ENCODE measurements around the gene TRAF6.
A peak's percentile ranks its signal among the peaks of the same experiment; 100 is the strongest.
"Not testable (repeated sequence)": the region's sequence is repeated elsewhere in the genome, so short reads cannot be mapped to it uniquely, and the experiment has no call there.

Gene TRAF6

GRCh38 chr11:36511062-36511461 is 990 bp upstream of the TRAF6 start:
- WGBS (ENCODE audit: extremely low coverage, insufficient coverage, low lambda C conversion rate) = no CpG with 5 or more reads among the region's 2 CpGs
- not testable (repeated sequence) for H3K4me2 ChIP-seq (ENCODE audit: low read length); H2BK5ac ChIP-seq (ENCODE audit: low read length); H3K27ac ChIP-seq (ENCODE audit: low read depth, low read length); H3K36me3 ChIP-seq (ENCODE audit: control insufficient read depth, insufficient read depth, low read length); H3K79me1 ChIP-seq (ENCODE audit: low read length); H3K4me3 ChIP-seq (ENCODE audit: low read length); H2BK15ac ChIP-seq (replicated peaks; ENCODE audit: low read depth); H3K4ac ChIP-seq (ENCODE audit: low read depth, low read length); H3K56ac ChIP-seq (ENCODE audit: low read length); DNase-seq; H3K9ac ChIP-seq (ENCODE audit: low read length); H3K27me3 ChIP-seq (ENCODE audit: insufficient read depth, low read length, poor library complexity); H3K18ac ChIP-seq (ENCODE audit: low read length); H3K4me1 ChIP-seq (ENCODE audit: control insufficient read depth, low read depth, low read length); H3K23ac ChIP-seq (ENCODE audit: low read length); H2BK120ac ChIP-seq (ENCODE audit: low read depth, low read length); H2AK5ac ChIP-seq (ENCODE audit: low read length); H4K8ac ChIP-seq (ENCODE audit: low read depth, low read length); H4K5ac ChIP-seq (ENCODE audit: low read length); H3K79me2 ChIP-seq (ENCODE audit: control insufficient read depth, insufficient read depth, low read length)

- no peak for DNase-seq
- no peak overlapping the region for H4K5ac ChIP-seq (ENCODE audit: low read length)
These were observed 496 bp upstream of the TRAF6 start for GRCh38 chr11:36510594-36510942.

GRCh38 chr11:36509201-36509639 is 852 bp downstream of the TRAF6 start:
- Histone ChIP-seq H3K27ac (ENCODE audit: low read depth, low read length) (no peak overlapping the region), H2BK5ac (ENCODE audit: low read length) (no peak overlapping the region), H3K27me3 (ENCODE audit: insufficient read depth, low read length, poor library complexity) (no peaks in the 10 kb centered on the region), H2AK5ac (ENCODE audit: low read length) (no peak overlapping the region), H3K36me3 (ENCODE audit: control insufficient read depth, insufficient read depth, low read length) (no peaks in the 10 kb centered on the region), H3K4me1 (ENCODE audit: control insufficient read depth, low read depth, low read length) (no peaks in the 10 kb centered on the region), H4K5ac (ENCODE audit: low read length) (no peak overlapping the region), H3K23ac (ENCODE audit: low read length) (no peak overlapping the region), H3K4me3 (ENCODE audit: low read length) (peak overlapping the region; percentile 87), H2BK120ac (ENCODE audit: low read depth, low read length) (no peak overlapping the region), H3K79me1 (ENCODE audit: low read length) (no peaks in the 10 kb centered on the region), H3K79me2 (ENCODE audit: control insufficient read depth, insufficient read depth, low read length) (no peaks in the 10 kb centered on the region), H2BK15ac (replicated peaks; ENCODE audit: low read depth) (no peak overlapping the region), H3K4ac (ENCODE audit: low read depth, low read length) (no peak overlapping the region), H4K8ac (ENCODE audit: low read depth, low read length) (no peak overlapping the region), H3K9ac (ENCODE audit: low read length) (peak overlapping the region; percentile 97), H3K56ac (ENCODE audit: low read length) (peak overlapping the region; percentile 100), H3K18ac (ENCODE audit: low read length) (no peak overlapping the region), H3K4me2 (ENCODE audit: low read length) (peak overlapping the region; percentile 45)
- no CpG with 5 or more reads among the region's 15 CpGs for WGBS (ENCODE audit: extremely low coverage, insufficient coverage, low lambda C conversion rate)
- peak; percentile 61 for DNase-seq

More at GRCh38 chr11:36510594-36510942, 496 bp upstream of the TRAF6 start:
- Histone ChIP-seq H2BK120ac (ENCODE audit: low read depth, low read length) (no peak overlapping the region), H3K4ac (ENCODE audit: low read depth, low read length) (no peak overlapping the region), H3K27me3 (ENCODE audit: insufficient read depth, low read length, poor library complexity) (no peaks in the 10 kb centered on the region), H3K18ac (ENCODE audit: low read length) (no peak overlapping the region), H3K36me3 (ENCODE audit: control insufficient read depth, insufficient read depth, low read length) (no peaks in the 10 kb centered on the region), H3K4me2 (ENCODE audit: low read length) (peak overlapping the region; percentile 56), H3K4me1 (ENCODE audit: control insufficient read depth, low read depth, low read length) (no peaks in the 10 kb centered on the region), H3K79me1 (ENCODE audit: low read length) (no peaks in the 10 kb centered on the region), H3K23ac (ENCODE audit: low read length) (no peak overlapping the region), H3K27ac (ENCODE audit: low read depth, low read length) (no peak overlapping the region), H3K56ac (ENCODE audit: low read length) (peak overlapping the region; percentile 66), H3K79me2 (ENCODE audit: control insufficient read depth, insufficient read depth, low read length) (no peaks in the 10 kb centered on the region), H2AK5ac (ENCODE audit: low read length) (no peak overlapping the region), H3K4me3 (ENCODE audit: low read length) (peak overlapping the region; percentile 11), H2BK5ac (ENCODE audit: low read length) (no peak overlapping the region), H3K9ac (ENCODE audit: low read length) (peak overlapping the region; percentile 54), H4K8ac (ENCODE audit: low read depth, low read length) (peak overlapping the region; percentile 58), H2BK15ac (replicated peaks; ENCODE audit: low read depth) (no peak overlapping the region)
- WGBS (ENCODE audit: extremely low coverage, insufficient coverage, low lambda C conversion rate) = no CpG with 5 or more reads among the region's 8 CpGs

- Histone ChIP-seq H3K23ac (ENCODE audit: low read length) (no peak overlapping the region), H2AK5ac (ENCODE audit: low read length) (no peak overlapping the region), H3K9ac (ENCODE audit: low read length) (peak overlapping the region; percentile 97), H3K79me2 (ENCODE audit: control insufficient read depth, insufficient read depth, low read length) (no peaks in the 10 kb centered on the region), H3K4ac (ENCODE audit: low read depth, low read length) (no peak overlapping the region), H3K79me1 (ENCODE audit: low read length) (no peaks in the 10 kb centered on the region), H4K8ac (ENCODE audit: low read depth, low read length) (no peak overlapping the region), H3K27ac (ENCODE audit: low read depth, low read length) (no peak overlapping the region), H3K4me1 (ENCODE audit: control insufficient read depth, low read depth, low read length) (no peaks in the 10 kb centered on the region), H3K18ac (ENCODE audit: low read length) (no peak overlapping the region), H4K5ac (ENCODE audit: low read length) (no peak overlapping the region), H3K4me2 (ENCODE audit: low read length) (peak overlapping the region; percentile 45), H2BK15ac (replicated peaks; ENCODE audit: low read depth) (no peak overlapping the region), H3K27me3 (ENCODE audit: insufficient read depth, low read length, poor library complexity) (no peaks in the 10 kb centered on the region), H2BK5ac (ENCODE audit: low read length) (no peak overlapping the region), H3K56ac (ENCODE audit: low read length) (no peak overlapping the region), H3K36me3 (ENCODE audit: control insufficient read depth, insufficient read depth, low read length) (no peaks in the 10 kb centered on the region), H2BK120ac (ENCODE audit: low read depth, low read length) (no peak overlapping the region), H3K4me3 (ENCODE audit: low read length) (no peak overlapping the region)
- WGBS (ENCODE audit: extremely low coverage, insufficient coverage, low lambda C conversion rate) = no CpG with 5 or more reads among the region's 3 CpGs
- no peak for DNase-seq
These were observed 1.3 kb downstream of the TRAF6 start for GRCh38 chr11:36508743-36509142.

GRCh38 chr11:36507824-36508489 is 2.1 kb downstream of the TRAF6 start:
- Histone ChIP-seq H4K5ac (ENCODE audit: low read length) (no peak overlapping the region), H3K27me3 (ENCODE audit: insufficient read depth, low read length, poor library complexity) (no peaks in the 10 kb centered on the region), H3K18ac (ENCODE audit: low read length) (no peak overlapping the region), H2BK15ac (replicated peaks; ENCODE audit: low read depth) (no peak overlapping the region), H3K79me1 (ENCODE audit: low read length) (no peaks in the 10 kb centered on the region), H3K9ac (ENCODE audit: low read length) (no peak overlapping the region), H4K8ac (ENCODE audit: low read depth, low read length) (no peak overlapping the region), H3K27ac (ENCODE audit: low read depth, low read length) (no peak overlapping the region), H3K4me3 (ENCODE audit: low read length) (no peak overlapping the region), H3K36me3 (ENCODE audit: control insufficient read depth, insufficient read depth, low read length) (no peaks in the 10 kb centered on the region), H2BK5ac (ENCODE audit: low read length) (no peak overlapping the region), H3K79me2 (ENCODE audit: control insufficient read depth, insufficient read depth, low read length) (no peaks in the 10 kb centered on the region), H3K23ac (ENCODE audit: low read length) (no peak overlapping the region), H3K4me2 (ENCODE audit: low read length) (no peak overlapping the region), H3K4me1 (ENCODE audit: control insufficient read depth, low read depth, low read length) (no peaks in the 10 kb centered on the region), H3K4ac (ENCODE audit: low read depth, low read length) (no peak overlapping the region), H2BK120ac (ENCODE audit: low read depth, low read length) (no peak overlapping the region), H2AK5ac (ENCODE audit: low read length) (no peak overlapping the region), H3K56ac (ENCODE audit: low read length) (no peak overlapping the region)
- no peak for DNase-seq
- WGBS (ENCODE audit: extremely low coverage, insufficient coverage, low lambda C conversion rate) = no CpG with 5 or more reads among the region's 7 CpGs

- WGBS (ENCODE audit: extremely low coverage, insufficient coverage, low lambda C conversion rate) = no CpG with 5 or more reads among the region's 5 CpGs
- no peak overlapping the region for H3K4me3 ChIP-seq (ENCODE audit: low read length)
- H3K9ac ChIP-seq (ENCODE audit: low read length) = no peak overlapping the region
- H3K4me1 ChIP-seq (ENCODE audit: control insufficient read depth, low read depth, low read length) = no peaks in the 10 kb centered on the region
- H3K56ac ChIP-seq (ENCODE audit: low read length) = no peak overlapping the region
- H3K36me3 ChIP-seq (ENCODE audit: control insufficient read depth, insufficient read depth, low read length) = no peaks in the 10 kb centered on the region
- peak overlapping the region; percentile 39 for H4K8ac ChIP-seq (ENCODE audit: low read depth, low read length)
- no peak overlapping the region for H2BK120ac ChIP-seq (ENCODE audit: low read depth, low read length)
- no peak overlapping the region for H2AK5ac ChIP-seq (ENCODE audit: low read length)
- peaks cover 1% of the 10 kb centered on the region for H3K79me1 ChIP-seq (ENCODE audit: low read length)
- H3K4me2 ChIP-seq (ENCODE audit: low read length) = no peak overlapping the region
- H2BK5ac ChIP-seq (ENCODE audit: low read length) = no peak overlapping the region
- H3K79me2 ChIP-seq (ENCODE audit: control insufficient read depth, insufficient read depth, low read length) = no peaks in the 10 kb centered on the region
- H3K4ac ChIP-seq (ENCODE audit: low read depth, low read length) = no peak overlapping the region
- H3K18ac ChIP-seq (ENCODE audit: low read length) = no peak overlapping the region
- DNase-seq = no peak
- no peak overlapping the region for H3K23ac ChIP-seq (ENCODE audit: low read length)
- H4K5ac ChIP-seq (ENCODE audit: low read length) = no peak overlapping the region
- H3K27me3 ChIP-seq (ENCODE audit: insufficient read depth, low read length, poor library complexity) = no peaks in the 10 kb centered on the region
- H2BK15ac ChIP-seq (replicated peaks; ENCODE audit: low read depth) = no peak overlapping the region
- H3K27ac ChIP-seq (ENCODE audit: low read depth, low read length) = no peak overlapping the region
These were observed 8.8 kb downstream of the TRAF6 start for GRCh38 chr11:36501236-36501635.
